Kidney (tissue), 14 donors: ENCODE measurements around the gene KHDRBS2. TPM values are rescaled to one million over a fixed set of nuclear protein-coding genes. Genes with fewer than 3 reads are reported as not detected.

Experiments used
- DNase-seq, 5 donors: peaks; one replicate each; pipeline ENCODE4 v3.0.0-alpha.2; 2013 to 2020
- FAIRE-seq: peaks from 2 replicates; lab custom pipeline; 2012; peaks lifted over from hg19 to GRCh38; lab: Jason Lieb, UNC
- H3K27ac ChIP-seq, 2 donors: one replicate each; pipeline ENCODE4 v1.7.0; 2013; ENCODE audit warnings: low read depth in 2 of 2, low read length in 2 of 2, inconsistent platforms in 1 of 2
- H3K27me3 ChIP-seq: one replicate; pipeline ENCODE4 v1.7.1; 2013; ENCODE audit warnings: low read length, inconsistent platforms; ENCODE audit not compliant: control insufficient read depth, insufficient read depth
- H3K36me3 ChIP-seq, 3 donors: one replicate each; pipeline versions ENCODE4 v1.7.0 to v1.7.1; 2013; ENCODE audit warnings: low read length in 3 of 3, control low read depth in 1 of 3, inconsistent platforms in 1 of 3; ENCODE audit not compliant: insufficient read depth in 3 of 3, control insufficient read depth in 2 of 3
- H3K4me1 ChIP-seq, 3 donors: one replicate each; pipeline versions ENCODE4 v1.7.0 to v1.7.1; 2013; ENCODE audit warnings: low read length in 3 of 3, inconsistent platforms in 1 of 3, low read depth in 1 of 3; ENCODE audit not compliant: control insufficient read depth in 2 of 3, insufficient read depth in 2 of 3
- H3K4me3 ChIP-seq, 3 donors: one replicate each; pipeline versions ENCODE4 v1.7.0 to v1.8.1; 2013; ENCODE audit warnings: low read length in 3 of 3, control low read depth in 1 of 3, inconsistent platforms in 1 of 3
- H3K9ac ChIP-seq, 3 donors: one replicate each; pipeline versions ENCODE4 v1.7.0 to v1.7.1; 2013; ENCODE audit warnings: low read length in 3 of 3, control low read depth in 1 of 3, inconsistent platforms in 1 of 3
- H3K9me3 ChIP-seq, 3 donors: one replicate each; pipeline versions ENCODE4 v1.7.0 to v1.7.1; 2013; ENCODE audit warnings: low read length in 3 of 3, control low read depth in 1 of 3, inconsistent platforms in 1 of 3; ENCODE audit not compliant: control insufficient read depth in 2 of 3, insufficient read depth in 1 of 3
- CTCF ChIP-seq: IDR thresholded peaks from 3 replicates; pipeline ENCODE4 v1.5.1; 2012; ENCODE audit warnings: mild to moderate bottlenecking, moderate library complexity, borderline replicate concordance; ENCODE audit not compliant: insufficient read depth; ENCODE audit errors: extremely low read depth
- intact Hi-C: fragments of 100-400 bp; cut with DNase I; formaldehyde crosslinking; loops from one replicate; pipeline ENCODE4 v1.11.1; 2022
- polyA plus RNA-seq: library from polyadenylated mRNA; stranded (reverse); fragments of 350-450 nt; fragmentation: Illumina TruSeq; extraction: RNeasy Lipid Tissue Mini Kit (QIAGEN cat#74804); gene quantifications from one replicate; pipeline ENCODE4 v1.2.3, GENCODE V29; 2014; ENCODE audit warnings: low read depth, low replicate concordance; ENCODE audit not compliant: insufficient read depth
- total RNA-seq: library from RNA; stranded (reverse); fragmentation: NEBNext Ultra II Directional; extraction: Animal tissue kit (Norgen Biotek cat#: 25700); gene quantifications from one replicate; pipeline ENCODE4 v1.2.1, GENCODE V29; 2021
- donor health status: control.
- donor health status: control.
- donor health status: control.
- donor health status: control.
- donor health status: control.
- donor health status: DM: yes; HTN: yes; CAD: no.
- donor health status: Normal renal cell carcinoma (clear cell type).

Gene KHDRBS2
- total and polyA plus RNA-seq, 2 donors from 2014 or later: 0.76 TPM; not detected in 1

- intact Hi-C loops: no loop called here
- H3K4me3 ChIP-seq: no peak overlapping the region
- no peak for TF ChIP-seq CTCF
- H3K27me3 ChIP-seq: peaks cover 8% of the 10 kb centered on the region
- no peak for FAIRE-seq
- no peak overlapping the region for H3K9ac ChIP-seq
- H3K4me1 ChIP-seq: peaks cover 0 to 2% (median 0%) of the 10 kb centered on the region in 3 donors
- DNase-seq: no peak
- H3K27ac ChIP-seq: no peak overlapping the region
- no peaks in the 10 kb centered on the region for H3K9me3 ChIP-seq
- no peaks in the 10 kb centered on the region for H3K36me3 ChIP-seq
Observed at GRCh38 chr6:62288974-62289373, 2.9 kb upstream of the KHDRBS2 start.

- H3K27ac ChIP-seq: no peak overlapping the region
- no peaks in the 10 kb centered on the region for H3K9me3 ChIP-seq
- FAIRE-seq (no peak), DNase-seq (no peak)
- H3K36me3 ChIP-seq: no peaks in the 10 kb centered on the region
- H3K9ac ChIP-seq: no peak overlapping the region
- no peak for TF ChIP-seq CTCF
- intact Hi-C loops: no loop called here
- peaks cover 8% of the 10 kb centered on the region for H3K27me3 ChIP-seq
- H3K4me1 ChIP-seq: peaks cover 0 to 2% (median 0%) of the 10 kb centered on the region in 3 donors
- no peak overlapping the region for H3K4me3 ChIP-seq
Observed at GRCh38 chr6:62288562-62288961, 2.5 kb upstream of the KHDRBS2 start.

- DNase-seq: peak in 1 of 5 donors; percentile 30
- FAIRE-seq: no peak
- Histone ChIP-seq H3K4me1 (peaks cover 0 to 2% (median 0%) of the 10 kb centered on the region in 3 donors), H3K9ac (peak overlapping the region in 1 of 3 donors; percentile 10), H3K36me3 (no peaks in the 10 kb centered on the region), H3K27ac (no peak overlapping the region), H3K4me3 (peak overlapping the region; percentile 52 to 67 (median 59)), H3K27me3 (peaks cover 8% of the 10 kb centered on the region), H3K9me3 (no peaks in the 10 kb centered on the region)
- intact Hi-C loops: no loop called here
- TF ChIP-seq CTCF: no peak
Observed at GRCh38 chr6:62286470-62286843, 432 bp upstream of the KHDRBS2 start.

GRCh38 chr6:62284725-62285124, 1.3 kb downstream of the KHDRBS2 start:
- intact Hi-C loops: no loop called here
- no peak overlapping the region for H3K27ac ChIP-seq
- FAIRE-seq: no peak
- DNase-seq: no peak
- H3K27me3 ChIP-seq: peaks cover 8% of the 10 kb centered on the region
- TF ChIP-seq CTCF: no peak
- peak overlapping the region in 2 of 3 donors; percentile 62 to 67 for H3K4me3 ChIP-seq
- H3K36me3 ChIP-seq: no peaks in the 10 kb centered on the region
- peaks cover 0 to 2% (median 0%) of the 10 kb centered on the region in 3 donors for H3K4me1 ChIP-seq
- no peaks in the 10 kb centered on the region for H3K9me3 ChIP-seq
- no peak overlapping the region for H3K9ac ChIP-seq
